Measurements from ENCODE around the gene PLEKHM3. TPM values are rescaled to one million over a fixed set of nuclear protein-coding genes. Genes with fewer than 3 reads are reported as not detected.

PLEKHM3 gene
- total and polyA plus RNA-seq, 4 donors: 3.0 to 18.3 (median 5.5) TPM

DNA sequence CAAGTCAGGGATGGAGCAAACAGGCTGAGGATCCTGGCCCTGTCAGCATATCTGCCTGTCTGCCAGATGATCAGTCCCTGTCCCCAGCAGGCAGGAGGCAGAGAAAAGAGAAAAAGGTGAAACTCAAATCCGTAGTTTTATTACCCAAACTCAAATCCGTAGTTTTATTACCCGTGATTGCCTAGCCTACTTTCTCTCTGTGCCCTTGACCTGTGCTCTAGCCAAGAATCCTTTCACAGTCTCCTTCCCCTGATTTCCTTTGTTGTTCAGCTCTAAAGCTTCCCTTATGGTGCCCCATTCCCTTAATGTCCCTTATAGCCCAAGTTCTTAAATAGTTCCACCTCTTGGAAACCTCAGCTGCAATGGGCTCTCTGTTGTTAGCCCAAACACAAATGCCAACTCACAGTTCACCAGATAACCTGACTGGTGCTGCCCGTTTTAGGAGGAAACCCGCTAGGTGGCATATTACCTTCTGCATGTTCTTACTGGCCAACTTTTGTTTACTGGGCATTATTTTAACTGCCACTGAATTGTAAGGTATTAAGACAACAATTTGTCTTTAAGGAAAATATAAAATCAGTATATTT, 130.0 kb downstream of the PLEKHM3 start (continued):
- TF ChIP-seq YY1 (IDR thresholded peaks at IDR 0.05) (peak; percentile 56), JUND (IDR thresholded peaks at IDR 0.05) (peak in 1 of 2 donors; percentile 16), FOXA2 (IDR thresholded peaks at IDR 0.05) (no peak), REST (IDR thresholded peaks at IDR 0.05) (peak; percentile 20), RAD21 (IDR thresholded peaks at IDR 0.05) (peak; percentile 63 to 65), FOXA1 (IDR thresholded peaks at IDR 0.05) (peak; percentile 17), TAF1 (conservative IDR thresholded peaks at IDR 0.05) (no peak), EGR1 (IDR thresholded peaks at IDR 0.05; ENCODE audit: low read depth in 2 of 2) (no peak), HNF4G (IDR thresholded peaks at IDR 0.05) (no peak), MAX (IDR thresholded peaks at IDR 0.05) (no peak)

DNA sequence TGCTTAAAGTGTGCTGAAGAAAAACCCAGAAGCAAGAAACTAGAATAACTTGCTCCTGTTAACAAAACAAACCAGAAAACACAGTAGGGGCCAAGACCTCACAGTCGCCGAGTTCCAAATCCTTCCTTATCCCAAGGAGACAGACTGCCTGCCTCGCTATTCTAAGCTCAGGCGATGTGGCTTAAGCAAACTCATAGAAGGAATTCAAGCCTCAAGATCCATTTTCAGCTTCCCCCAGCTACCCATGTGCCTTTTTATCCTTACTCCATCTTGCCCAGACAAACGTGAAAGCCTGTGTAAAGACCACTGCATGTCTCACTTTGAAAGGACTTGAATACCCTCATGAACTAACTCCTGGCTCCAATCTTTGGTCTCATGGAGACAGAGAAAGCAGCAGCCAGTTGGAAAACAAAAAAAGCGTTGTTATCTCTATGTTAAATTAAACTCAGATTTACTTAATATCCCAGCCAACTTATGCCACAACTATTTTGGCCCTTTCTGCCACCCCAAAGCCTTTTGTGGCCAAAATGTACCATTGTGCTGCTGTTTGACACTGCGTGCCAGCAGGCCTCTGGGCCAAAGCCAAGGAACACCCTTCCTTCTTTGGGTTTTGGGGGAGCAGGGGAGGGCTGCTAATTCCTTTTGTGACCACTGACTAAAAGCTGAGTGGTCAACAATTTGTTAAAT, 132.5 kb downstream of the PLEKHM3 start:
- no peaks in the 10 kb centered on the region for H3K27me3 ChIP-seq (ENCODE audit: control insufficient read depth in 4 of 4, insufficient read depth in 4 of 4, low read length in 3 of 4)
- H3K36me3 ChIP-seq (ENCODE audit: control insufficient read depth in 4 of 4, insufficient read depth in 3 of 4, low read depth in 1 of 4, low read length in 3 of 4): no peaks in the 10 kb centered on the region
- no peak overlapping the region for H3K4me3 ChIP-seq (ENCODE audit: low read depth in 1 of 3, low read length in 3 of 3)
- no peak overlapping the region for H3K9ac ChIP-seq (ENCODE audit: low read depth in 1 of 2, low read length in 2 of 2)
- H3K4me1 ChIP-seq (ENCODE audit: control insufficient read depth in 4 of 4, insufficient read depth in 4 of 4, low read length in 3 of 4): peaks cover 7 to 31% (median 25%) of the 10 kb centered on the region in 4 donors
- no peaks in the 10 kb centered on the region for H3K9me3 ChIP-seq (ENCODE audit: control insufficient read depth in 4 of 4, low read length in 3 of 4)
- no peak overlapping the region for H3K27ac ChIP-seq (ENCODE audit: low read depth in 1 of 2, low read length in 2 of 2)
- 70% methylated on average over 7 of the region's 7 CpGs for WGBS
- DNase-seq (ENCODE audit: low spot score): no peak
- no peak for TF ChIP-seq JUND (IDR thresholded peaks at IDR 0.05)
- TF ChIP-seq MAX (IDR thresholded peaks at IDR 0.05): no peak
- TF ChIP-seq GABPA (IDR thresholded peaks at IDR 0.05 in 1 of 2, conservative IDR thresholded peaks at IDR 0.05 in 1 of 2): no peak
- no peak for TF ChIP-seq HNF4A (conservative IDR thresholded peaks at IDR 0.05)
- no peak for TF ChIP-seq YY1 (IDR thresholded peaks at IDR 0.05)
- no peak for TF ChIP-seq RXRA (IDR thresholded peaks at IDR 0.05)
- no peak for TF ChIP-seq REST (IDR thresholded peaks at IDR 0.05)
- TF ChIP-seq HNF4G (IDR thresholded peaks at IDR 0.05): no peak
- no peak for TF ChIP-seq NR2F2 (IDR thresholded peaks at IDR 0.05)

Measured in liver (tissue), 9 donors.